Measurements from ENCODE around the gene OR3A2.
"Not testable (repeated sequence)": the region's sequence is repeated elsewhere in the genome, so short reads cannot be mapped to it uniquely, and the experiment has no call there.

Gene OR3A2

GRCh38 chr17:3385869-3386816 lies at the start of gene OR3A2:
OR3A2 (minus strand) TSS chr17:3386308.
- DNase-seq (ENCODE audit: low read depth), result no peak

DNA sequence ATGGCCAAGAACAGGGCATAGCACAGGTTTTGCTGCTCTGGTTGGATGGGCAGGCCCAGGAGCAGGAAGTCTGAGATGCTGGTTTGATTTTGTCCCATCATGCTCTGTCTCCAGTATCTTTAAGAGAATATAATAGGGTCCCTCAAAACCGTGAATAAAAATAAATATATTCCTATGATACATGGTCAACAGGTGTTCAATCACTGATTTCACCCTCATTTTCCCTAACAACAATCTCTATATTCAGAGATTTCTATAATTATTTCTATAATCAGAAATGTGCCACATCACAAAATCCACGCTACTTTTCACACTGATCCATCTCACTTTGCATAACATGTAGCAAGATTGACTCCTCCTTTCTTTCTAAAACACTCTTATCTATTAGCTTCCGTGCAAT lies 47.6 kb upstream of the OR3A2 start, which contains the start of gene OR1E2:
OR1E2 (minus strand) TSS at position 101 of the 400 bp plus-strand sequence; CDS start at position 101, 0 bp downstream.
- no peak for DNase-seq (ENCODE audit: low read depth)

- DNase-seq (ENCODE audit: low read depth), result not testable (repeated sequence)
These were observed 47.1 kb upstream of the OR3A2 start for GRCh38 chr17:3433215-3433614.

GRCh38 chr17:3418222-3418621 lies 32.1 kb upstream of the OR3A2 start:
- DNase-seq (ENCODE audit: low read depth), result no peak

- no peak for DNase-seq (ENCODE audit: low read depth)
These were observed 29.5 kb upstream of the OR3A2 start for GRCh38 chr17:3415610-3416009.

DNA sequence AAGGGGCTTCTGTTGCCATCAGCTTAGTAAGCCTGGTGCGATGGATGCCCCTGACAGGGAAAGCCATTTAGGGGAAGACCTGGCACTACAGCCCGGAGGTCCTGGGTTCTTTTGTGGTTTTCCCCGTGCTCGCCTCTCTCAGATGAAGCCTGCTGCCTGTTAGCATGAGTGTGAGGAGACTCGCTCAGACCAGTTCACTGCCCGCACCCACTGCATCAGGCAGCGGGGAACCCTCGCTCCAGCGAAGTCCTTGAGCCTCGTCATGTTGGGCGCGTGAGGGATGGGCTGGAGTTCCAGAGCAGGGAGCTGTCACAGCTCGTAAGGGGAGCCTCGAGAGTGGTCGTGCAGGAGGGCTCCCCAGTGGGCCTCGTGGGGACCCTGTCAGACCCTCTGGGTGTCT lies 26.1 kb upstream of the OR3A2 start:
- DNase-seq (ENCODE audit: low read depth), result not testable (repeated sequence)

- DNase-seq (ENCODE audit: low read depth), result no peak
These were observed 25.0 kb upstream of the OR3A2 start, which contains the start of gene OR3A3 for GRCh38 chr17:3411070-3411469. OR3A3 (plus strand) TSS chr17:3411370.

GRCh38 chr17:3403856-3404255 lies 17.7 kb upstream of the OR3A2 start:
- not testable (repeated sequence) for DNase-seq (ENCODE audit: low read depth)

- no peak for DNase-seq (ENCODE audit: low read depth)
These were observed 15.7 kb upstream of the OR3A2 start for GRCh38 chr17:3401786-3402185.

- no peak for DNase-seq (ENCODE audit: low read depth)
These were observed 13.9 kb upstream of the OR3A2 start for GRCh38 chr17:3400055-3400454.

DNA sequence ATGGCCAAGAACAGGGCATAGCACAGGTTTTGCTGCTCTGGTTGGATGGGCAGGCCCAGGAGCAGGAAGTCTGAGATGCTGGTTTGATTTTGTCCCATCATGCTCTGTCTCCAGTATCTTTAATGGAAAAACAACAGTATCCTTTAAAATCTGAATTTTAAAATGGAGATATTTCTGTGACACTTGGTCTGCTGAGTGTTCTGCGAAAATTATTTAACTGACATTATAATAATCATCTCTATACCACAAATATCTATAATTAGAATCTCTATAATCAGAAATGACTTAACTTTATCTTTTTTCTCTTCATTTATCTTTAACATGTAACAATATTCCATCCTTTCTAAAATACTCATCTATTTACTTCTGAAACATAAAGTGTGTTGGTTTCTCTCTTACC lies 12.2 kb upstream of the OR3A2 start, which contains the start of gene OR1E1:
OR1E1 (minus strand) TSS at position 101 of the 400 bp plus-strand sequence; CDS start at position 101, 0 bp downstream.
- no peak for DNase-seq (ENCODE audit: low read depth)

DNA sequence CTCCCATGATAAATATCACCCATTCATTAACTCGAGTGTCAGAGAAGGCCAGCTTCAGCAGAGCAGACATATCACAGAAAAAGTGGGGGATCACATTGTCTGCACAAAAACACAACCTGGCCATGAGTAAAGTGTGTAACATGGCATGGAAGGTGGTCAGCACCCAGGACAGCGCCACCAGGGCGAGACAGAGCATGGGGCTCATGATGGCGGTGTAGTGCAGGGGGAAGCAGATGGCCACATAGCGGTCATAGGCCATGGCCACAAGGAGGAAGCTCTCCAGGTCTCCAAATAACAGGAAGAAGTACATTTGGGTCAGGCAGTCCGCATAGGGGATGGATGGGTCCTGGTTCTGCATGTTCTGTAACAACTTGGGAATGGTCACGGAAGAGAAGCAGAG lies 11.7 kb upstream of the OR3A2 start:
- DNase-seq (ENCODE audit: low read depth), result not testable (repeated sequence)

DNA sequence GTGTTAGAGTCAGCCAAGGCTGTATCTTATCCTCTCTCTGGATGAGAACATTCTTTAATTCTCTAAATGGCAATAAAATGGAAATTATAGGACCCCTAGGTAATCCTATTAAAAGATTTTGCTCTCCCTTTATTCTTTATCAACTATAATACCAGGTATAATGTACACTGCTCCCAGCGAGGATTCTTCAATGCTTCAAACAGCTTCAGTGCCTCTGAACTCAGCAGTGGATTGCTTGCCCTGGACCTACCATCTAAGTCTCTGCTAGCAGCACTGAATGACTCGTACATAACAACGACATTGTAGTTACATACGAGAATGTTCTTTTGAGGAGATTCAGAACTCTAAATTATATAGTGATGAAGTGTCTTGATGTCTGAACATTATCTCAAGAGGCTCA lies 3.7 kb upstream of the OR3A2 start:
- DNase-seq (ENCODE audit: low read depth), result no peak

DNA sequence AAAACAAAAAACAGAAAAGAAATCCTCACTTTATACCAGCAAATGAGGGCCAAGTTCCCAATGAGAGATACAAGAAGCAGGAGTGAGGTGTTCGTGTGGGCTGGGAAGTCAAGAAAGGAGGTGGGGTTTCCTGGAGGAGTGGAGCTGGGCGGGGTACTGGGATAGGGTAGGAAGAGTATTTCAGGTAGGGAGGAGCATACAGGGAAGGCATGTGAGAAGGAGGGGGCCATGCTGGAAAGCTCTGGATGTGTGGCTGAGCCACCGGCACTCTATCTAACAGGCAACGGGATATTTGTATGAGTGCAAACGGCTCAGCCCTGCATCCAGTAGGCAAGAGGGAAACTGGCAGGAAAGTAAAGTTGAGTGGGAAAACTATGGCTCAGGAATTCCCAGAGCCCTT lies 4.2 kb downstream of the OR3A2 start:
- DNase-seq (ENCODE audit: low read depth), result no peak

DNA sequence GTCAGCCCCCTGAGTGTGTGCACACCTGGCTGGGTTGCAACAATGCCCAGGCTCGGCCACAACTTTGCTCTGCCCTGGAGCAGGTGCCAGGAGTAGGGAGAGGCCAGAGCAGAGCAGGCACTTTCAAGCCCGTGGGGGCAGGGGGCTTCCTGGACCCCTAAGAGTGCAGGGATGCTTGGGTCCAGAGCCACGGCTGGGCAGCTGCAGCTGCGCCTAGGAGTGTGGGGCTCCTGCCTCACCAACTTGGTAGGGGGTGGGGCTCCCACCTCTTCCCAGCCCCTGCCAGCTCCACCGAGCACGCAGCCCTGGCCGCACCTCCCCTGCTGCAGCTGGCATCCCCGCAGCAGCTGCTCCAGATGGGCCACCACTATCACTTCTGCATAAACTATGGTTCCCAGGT lies 7.8 kb downstream of the OR3A2 start:
- no peak for DNase-seq (ENCODE audit: low read depth)

- DNase-seq (ENCODE audit: low read depth), result not testable (repeated sequence)
These were observed 14.9 kb downstream of the OR3A2 start for GRCh38 chr17:3371167-3371566.

DNA sequence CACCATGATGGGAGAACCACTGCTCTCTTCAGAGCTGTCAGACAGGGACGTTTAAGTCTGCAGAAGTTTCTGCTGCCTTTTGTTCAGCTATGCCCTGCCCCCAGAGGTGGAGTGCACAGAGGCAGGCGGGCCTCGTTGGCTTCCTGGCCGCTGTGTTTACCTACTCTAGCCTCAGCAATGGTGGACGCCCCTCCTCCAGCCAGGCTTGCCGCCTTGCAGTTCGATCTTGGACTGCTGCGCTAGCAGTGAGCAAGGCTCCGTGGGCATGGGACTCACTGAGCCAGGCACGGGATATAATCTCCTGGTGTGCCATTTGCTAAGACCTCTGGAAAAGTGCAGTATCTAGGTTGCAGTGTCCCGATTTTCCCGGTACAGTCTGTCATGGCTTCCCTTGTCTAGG lies 43.3 kb downstream of the OR3A2 start:
- DNase-seq (ENCODE audit: low read depth), result not testable (repeated sequence)

DNA sequence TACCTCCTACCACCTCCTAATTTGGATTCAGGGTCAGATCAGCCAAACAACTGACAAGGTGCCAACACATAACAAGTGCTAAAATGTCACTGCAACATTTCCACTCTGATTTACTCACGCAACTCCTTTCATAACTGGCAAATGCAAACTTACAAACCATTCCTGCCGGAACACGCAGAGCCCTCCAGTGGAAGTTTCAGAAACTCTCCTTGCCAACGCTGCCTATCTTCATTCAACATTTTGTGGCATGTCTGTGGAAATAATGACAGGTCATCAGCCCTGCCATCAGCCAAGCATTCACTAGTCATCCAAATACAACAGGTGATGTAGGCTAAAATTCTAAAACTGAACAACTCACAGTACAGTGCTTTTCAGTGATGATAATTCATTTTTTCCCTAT lies 50.2 kb downstream of the OR3A2 start:
- no peak for DNase-seq (ENCODE audit: low read depth)

GRCh38 chr17:3318336-3318735 lies 67.8 kb downstream of the OR3A2 start:
- DNase-seq (ENCODE audit: low read depth), result no peak

GRCh38 chr17:3316836-3317235 lies 69.3 kb downstream of the OR3A2 start:
- DNase-seq (ENCODE audit: low read depth), result no peak

DNA sequence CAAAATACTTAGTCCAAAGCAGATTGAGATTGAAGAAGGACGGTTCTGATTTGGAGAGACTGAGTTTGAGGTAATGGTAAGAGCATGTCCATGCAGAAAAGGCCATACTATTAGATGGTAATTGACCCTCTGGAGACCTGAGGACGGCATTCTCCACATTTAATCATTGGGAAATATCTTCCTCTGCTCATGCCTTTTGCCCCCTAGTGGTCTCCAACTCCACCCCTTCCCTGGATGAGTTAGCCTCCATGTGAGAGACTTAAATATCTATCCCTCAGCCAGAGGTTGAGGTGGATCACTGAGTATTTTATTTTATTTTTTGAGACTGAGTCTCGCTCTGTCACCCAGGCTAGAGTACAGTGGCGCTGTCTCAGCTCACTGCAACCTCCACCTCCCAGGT lies 77.5 kb downstream of the OR3A2 start:
- no peak for DNase-seq (ENCODE audit: low read depth)

- DNase-seq (ENCODE audit: low read depth), result no peak
These were observed 87.8 kb downstream of the OR3A2 start, which contains the start of gene OR3A1 for GRCh38 chr17:3298260-3298659. OR3A1 (minus strand) TSS chr17:3298360; CDS start chr17:3292582, 5,778 bp downstream.

DNA sequence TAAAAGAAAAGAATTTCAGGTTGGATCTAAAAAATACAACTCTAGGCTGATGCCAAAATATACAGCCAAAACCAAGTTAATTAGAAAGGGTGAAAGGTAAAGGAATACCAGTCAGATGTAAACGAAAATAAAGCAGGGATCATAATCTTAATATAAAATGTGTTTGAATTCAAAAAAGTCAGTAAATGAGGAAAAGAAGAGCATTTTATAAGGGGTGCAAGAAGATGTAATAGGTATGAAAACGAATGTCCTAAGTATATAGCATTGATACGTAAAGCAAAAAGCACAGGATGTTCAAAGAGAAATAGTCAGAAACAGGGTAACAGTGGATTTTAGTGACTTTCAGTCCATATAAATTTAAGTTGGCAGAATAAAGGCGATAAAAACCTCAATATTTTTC lies 90.5 kb downstream of the OR3A2 start:
- DNase-seq (ENCODE audit: low read depth), result no peak
